ENCODE measurements around the gene SMARCA1.

SMARCA1 gene

DNA sequence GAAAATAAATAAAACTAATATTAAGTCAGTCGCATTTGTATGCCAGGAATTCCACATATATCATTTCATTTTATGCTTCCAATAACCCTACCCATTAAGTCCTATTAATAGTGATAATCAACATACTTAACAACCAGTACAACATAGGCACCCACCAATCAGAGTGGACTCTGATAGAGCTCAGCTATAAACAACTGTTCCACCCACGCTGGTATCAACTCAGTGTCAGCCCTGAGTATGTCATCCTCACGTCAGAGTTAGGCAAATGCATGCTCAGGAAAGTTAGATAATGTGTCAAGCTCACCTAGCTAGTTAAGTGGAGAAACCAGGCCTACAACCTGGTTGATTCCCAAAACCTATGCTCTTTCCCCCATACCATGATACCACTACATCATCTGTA is 89.3 kb downstream of the SMARCA1 start:
- no peak for TF ChIP-seq EP300 (IDR thresholded peaks at IDR 0.05; ENCODE audit: borderline replicate concordance)
- no peak for TF ChIP-seq TCF12 (IDR thresholded peaks at IDR 0.05; ENCODE audit: low read depth)
- no peak for TF ChIP-seq NFIC (IDR thresholded peaks at IDR 0.05)
- TF ChIP-seq, protein P1, sequence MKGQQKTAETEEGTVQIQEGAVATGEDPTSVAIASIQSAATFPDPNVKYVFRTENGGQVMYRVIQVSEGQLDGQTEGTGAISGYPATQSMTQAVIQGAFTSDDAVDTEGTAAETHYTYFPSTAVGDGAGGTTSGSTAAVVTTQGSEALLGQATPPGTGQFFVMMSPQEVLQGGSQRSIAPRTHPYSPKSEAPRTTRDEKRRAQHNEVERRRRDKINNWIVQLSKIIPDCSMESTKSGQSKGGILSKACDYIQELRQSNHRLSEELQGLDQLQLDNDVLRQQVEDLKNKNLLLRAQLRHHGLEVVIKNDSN (IDR thresholded peaks at IDR 0.05): no peak
- TF ChIP-seq, protein P2, sequence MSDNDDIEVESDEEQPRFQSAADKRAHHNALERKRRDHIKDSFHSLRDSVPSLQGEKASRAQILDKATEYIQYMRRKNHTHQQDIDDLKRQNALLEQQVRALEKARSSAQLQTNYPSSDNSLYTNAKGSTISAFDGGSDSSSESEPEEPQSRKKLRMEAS (IDR thresholded peaks at IDR 0.05): no peak
- no peak for TF ChIP-seq EGR1 (IDR thresholded peaks at IDR 0.05)
- TF ChIP-seq TAF1 (IDR thresholded peaks at IDR 0.05; ENCODE audit: low read depth): no peak
- TF ChIP-seq YY1 (IDR thresholded peaks at IDR 0.05; ENCODE audit: low read depth): no peak
- TF ChIP-seq, protein P3, sequence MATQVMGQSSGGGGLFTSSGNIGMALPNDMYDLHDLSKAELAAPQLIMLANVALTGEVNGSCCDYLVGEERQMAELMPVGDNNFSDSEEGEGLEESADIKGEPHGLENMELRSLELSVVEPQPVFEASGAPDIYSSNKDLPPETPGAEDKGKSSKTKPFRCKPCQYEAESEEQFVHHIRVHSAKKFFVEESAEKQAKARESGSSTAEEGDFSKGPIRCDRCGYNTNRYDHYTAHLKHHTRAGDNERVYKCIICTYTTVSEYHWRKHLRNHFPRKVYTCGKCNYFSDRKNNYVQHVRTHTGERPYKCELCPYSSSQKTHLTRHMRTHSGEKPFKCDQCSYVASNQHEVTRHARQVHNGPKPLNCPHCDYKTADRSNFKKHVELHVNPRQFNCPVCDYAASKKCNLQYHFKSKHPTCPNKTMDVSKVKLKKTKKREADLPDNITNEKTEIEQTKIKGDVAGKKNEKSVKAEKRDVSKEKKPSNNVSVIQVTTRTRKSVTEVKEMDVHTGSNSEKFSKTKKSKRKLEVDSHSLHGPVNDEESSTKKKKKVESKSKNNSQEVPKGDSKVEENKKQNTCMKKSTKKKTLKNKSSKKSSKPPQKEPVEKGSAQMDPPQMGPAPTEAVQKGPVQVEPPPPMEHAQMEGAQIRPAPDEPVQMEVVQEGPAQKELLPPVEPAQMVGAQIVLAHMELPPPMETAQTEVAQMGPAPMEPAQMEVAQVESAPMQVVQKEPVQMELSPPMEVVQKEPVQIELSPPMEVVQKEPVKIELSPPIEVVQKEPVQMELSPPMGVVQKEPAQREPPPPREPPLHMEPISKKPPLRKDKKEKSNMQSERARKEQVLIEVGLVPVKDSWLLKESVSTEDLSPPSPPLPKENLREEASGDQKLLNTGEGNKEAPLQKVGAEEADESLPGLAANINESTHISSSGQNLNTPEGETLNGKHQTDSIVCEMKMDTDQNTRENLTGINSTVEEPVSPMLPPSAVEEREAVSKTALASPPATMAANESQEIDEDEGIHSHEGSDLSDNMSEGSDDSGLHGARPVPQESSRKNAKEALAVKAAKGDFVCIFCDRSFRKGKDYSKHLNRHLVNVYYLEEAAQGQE (IDR thresholded peaks at IDR 0.05; ENCODE audit: low read depth): no peak
- no peak for TF ChIP-seq RAD21 (IDR thresholded peaks at IDR 0.05; ENCODE audit: low read depth)
- TF ChIP-seq TEAD4 (IDR thresholded peaks at IDR 0.05): no peak
- no peak for TF ChIP-seq FOXM1 (IDR thresholded peaks at IDR 0.05; ENCODE audit: borderline replicate concordance, low read depth)

DNA sequence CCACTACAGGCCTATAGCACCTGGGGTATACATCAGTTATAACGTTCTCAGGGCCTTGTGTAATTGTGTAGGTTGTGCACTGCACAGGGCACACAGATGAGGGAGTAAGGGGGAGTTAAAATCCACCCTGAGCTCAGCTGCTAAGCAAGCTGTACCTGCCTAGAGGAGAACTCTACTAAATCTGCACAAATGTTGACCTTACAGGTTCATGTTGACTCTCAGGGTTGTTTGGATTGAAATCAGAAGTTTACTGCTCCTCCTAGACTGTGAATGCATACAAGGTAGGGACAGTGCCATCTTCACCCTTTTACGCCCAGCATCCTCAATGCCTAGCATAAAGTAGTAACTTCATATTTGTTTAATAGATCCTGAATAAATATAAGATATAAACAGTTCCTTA is 89.8 kb downstream of the SMARCA1 start:
- TF ChIP-seq NFIC (IDR thresholded peaks at IDR 0.05): no peak
- TF ChIP-seq FOXM1 (IDR thresholded peaks at IDR 0.05; ENCODE audit: borderline replicate concordance, low read depth): no peak
- no peak for TF ChIP-seq CREB1 (IDR thresholded peaks at IDR 0.05; ENCODE audit: low read depth)
- TF ChIP-seq TEAD4 (IDR thresholded peaks at IDR 0.05): no peak
- TF ChIP-seq, protein P2 (IDR thresholded peaks at IDR 0.05): no peak
- TF ChIP-seq RAD21 (IDR thresholded peaks at IDR 0.05; ENCODE audit: low read depth): no peak

DNA sequence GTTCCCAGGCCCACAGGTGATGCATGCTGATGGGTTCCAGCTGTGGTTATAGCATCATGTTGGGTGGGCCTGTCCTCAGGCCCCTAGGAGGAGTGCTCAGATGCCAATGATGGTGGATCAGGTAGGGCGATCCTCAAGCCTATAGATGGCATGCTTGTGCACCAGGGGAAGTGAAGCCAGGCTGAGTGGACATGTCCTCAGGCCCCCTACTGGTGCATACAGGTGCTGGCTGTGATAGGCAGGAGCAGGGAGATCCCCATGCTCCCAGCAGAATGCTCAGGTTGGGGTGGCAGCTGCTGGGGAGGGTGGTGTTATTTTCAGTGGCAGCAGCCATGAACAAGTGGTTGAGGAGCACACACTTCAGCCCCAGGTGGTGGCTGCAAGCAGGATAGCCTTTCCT is 96.0 kb downstream of the SMARCA1 start:
- TF ChIP-seq, protein P3 (IDR thresholded peaks at IDR 0.05; ENCODE audit: low read depth): no peak
- TF ChIP-seq TCF12 (IDR thresholded peaks at IDR 0.05; ENCODE audit: low read depth) (no peak), EGR1 (IDR thresholded peaks at IDR 0.05) (no peak), TAF1 (IDR thresholded peaks at IDR 0.05; ENCODE audit: low read depth) (no peak), ZBTB7A (IDR thresholded peaks at IDR 0.05; ENCODE audit: low read depth) (no peak), TEAD4 (IDR thresholded peaks at IDR 0.05) (no peak), EP300 (IDR thresholded peaks at IDR 0.05; ENCODE audit: borderline replicate concordance) (no peak), RAD21 (IDR thresholded peaks at IDR 0.05; ENCODE audit: low read depth) (no peak), CREB1 (IDR thresholded peaks at IDR 0.05; ENCODE audit: low read depth) (no peak), YY1 (IDR thresholded peaks at IDR 0.05; ENCODE audit: low read depth) (no peak), FOXM1 (IDR thresholded peaks at IDR 0.05; ENCODE audit: borderline replicate concordance, low read depth) (no peak), NFIC (IDR thresholded peaks at IDR 0.05) (no peak), CEBPB (IDR thresholded peaks at IDR 0.05) (no peak)
- TF ChIP-seq, protein P2 (IDR thresholded peaks at IDR 0.05): no peak
- TF ChIP-seq, protein P1 (IDR thresholded peaks at IDR 0.05): no peak

DNA sequence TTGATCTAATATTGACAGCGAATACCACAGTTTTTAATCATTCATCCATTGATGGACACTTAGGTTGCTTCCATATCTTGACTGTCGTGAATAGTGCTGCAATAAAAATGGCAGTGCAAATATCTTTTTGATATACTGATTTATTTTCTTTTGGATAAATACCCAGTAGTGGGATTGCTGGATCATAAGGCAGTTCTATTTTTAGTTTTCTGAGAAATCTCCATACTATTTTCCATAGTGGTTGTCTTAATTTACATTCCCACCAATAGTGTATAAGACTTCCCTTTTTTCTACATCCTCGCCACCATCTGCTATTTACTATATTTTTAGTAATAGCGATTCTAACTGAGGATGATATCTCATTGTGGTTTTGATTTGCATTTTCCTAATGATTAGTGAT is 100.1 kb downstream of the SMARCA1 start:
- no peak for TF ChIP-seq EP300 (IDR thresholded peaks at IDR 0.05; ENCODE audit: borderline replicate concordance)
- TF ChIP-seq CREB1 (IDR thresholded peaks at IDR 0.05; ENCODE audit: low read depth): no peak

DNA sequence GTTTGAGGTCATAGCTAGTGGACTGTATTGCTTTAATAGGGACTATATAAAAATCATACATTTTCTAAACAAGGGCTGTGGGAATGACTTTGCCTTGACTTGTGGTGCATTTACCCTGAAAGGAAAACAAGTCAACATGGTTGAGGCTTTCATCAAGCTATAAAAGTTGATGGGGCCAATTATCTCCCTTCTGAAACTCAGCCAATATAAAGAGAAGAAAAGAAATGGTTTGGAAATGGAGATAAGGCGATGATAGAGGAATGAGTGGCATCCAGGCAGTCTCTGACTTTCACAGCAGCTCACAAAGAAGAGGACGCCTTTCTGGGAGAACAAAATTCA is 118.7 kb downstream of the SMARCA1 start:
- TF ChIP-seq, protein P1 (IDR thresholded peaks at IDR 0.05): no peak
- TF ChIP-seq FOXM1 (IDR thresholded peaks at IDR 0.05; ENCODE audit: borderline replicate concordance, low read depth): no peak
- TF ChIP-seq EP300 (IDR thresholded peaks at IDR 0.05; ENCODE audit: borderline replicate concordance): no peak
- TF ChIP-seq TCF12 (IDR thresholded peaks at IDR 0.05; ENCODE audit: low read depth): no peak
- TF ChIP-seq CREB1 (IDR thresholded peaks at IDR 0.05; ENCODE audit: low read depth): no peak
- TF ChIP-seq EGR1 (IDR thresholded peaks at IDR 0.05): no peak
- TF ChIP-seq RAD21 (IDR thresholded peaks at IDR 0.05; ENCODE audit: low read depth): no peak
- TF ChIP-seq CEBPB (IDR thresholded peaks at IDR 0.05): no peak
- TF ChIP-seq ZBTB7A (IDR thresholded peaks at IDR 0.05; ENCODE audit: low read depth): no peak
- no peak for TF ChIP-seq YY1 (IDR thresholded peaks at IDR 0.05; ENCODE audit: low read depth)
- no peak for TF ChIP-seq TEAD4 (IDR thresholded peaks at IDR 0.05)
- TF ChIP-seq, protein P2 (IDR thresholded peaks at IDR 0.05): no peak
- TF ChIP-seq, protein P3 (IDR thresholded peaks at IDR 0.05; ENCODE audit: low read depth): no peak
